ELR (cell line): Measurements from ENCODE around the gene TRIM15.
"Not testable (repeated sequence)": the region's sequence is repeated elsewhere in the genome, so short reads cannot be mapped to it uniquely, and the experiment has no call there.

ENCODE experiments used
- DNase-seq: peaks from one replicate; pipeline ENCODE4 v3.0.0-alpha.2; 2015; ENCODE audit warnings: low read depth

TRIM15 gene

GRCh38 chr6:30163090-30163917 is at the start of gene TRIM15:
TSS of gene TRIM15 (plus strand) at chr6:30163546. CDS start at chr6:30163685, 139 bp downstream.
- no peak for DNase-seq

- DNase-seq = no peak
Measured at GRCh38 chr6:30113841-30114240, 49.5 kb upstream of the TRIM15 start.

GRCh38 chr6:30116724-30117123 is 46.6 kb upstream of the TRIM15 start:
- no peak for DNase-seq

- not testable (repeated sequence) for DNase-seq
Measured at GRCh38 chr6:30118691-30119090, 44.7 kb upstream of the TRIM15 start.

- no peak for DNase-seq
Measured at GRCh38 chr6:30121446-30122366, 41.6 kb upstream of the TRIM15 start.

- no peak for DNase-seq
Measured at GRCh38 chr6:30122515-30122914, 40.8 kb upstream of the TRIM15 start.

- DNase-seq = no peak
Measured at GRCh38 chr6:30127238-30128093, 35.9 kb upstream of the TRIM15 start.

- no peak for DNase-seq
Measured at GRCh38 chr6:30129265-30130178, 33.8 kb upstream of the TRIM15 start.

- DNase-seq = no peak
Measured at GRCh38 chr6:30130179-30130679, 33.1 kb upstream of the TRIM15 start.

- DNase-seq = peak; percentile 87
Measured at GRCh38 chr6:30130887-30131862, 32.2 kb upstream of the TRIM15 start.

- no peak for DNase-seq
Measured at GRCh38 chr6:30131947-30132497, 31.3 kb upstream of the TRIM15 start.

GRCh38 chr6:30135147-30135546 is 28.2 kb upstream of the TRIM15 start:
- peak; percentile 48 for DNase-seq

GRCh38 chr6:30135757-30136156 is 27.6 kb upstream of the TRIM15 start, which contains the start of gene TRIM40:
TSS of gene TRIM40 (plus strand) at chr6:30136140. CDS start at chr6:30137037, 897 bp downstream.
- no peak for DNase-seq

- DNase-seq = no peak
Measured at GRCh38 chr6:30136570-30137286, 26.6 kb upstream of the TRIM15 start.

- not testable (repeated sequence) for DNase-seq
Measured at GRCh38 chr6:30140240-30140639, 23.1 kb upstream of the TRIM15 start.

GRCh38 chr6:30142665-30143064 is 20.7 kb upstream of the TRIM15 start:
- DNase-seq = no peak

GRCh38 chr6:30143780-30144179 is 19.6 kb upstream of the TRIM15 start:
- DNase-seq = no peak

GRCh38 chr6:30144811-30145210 is 18.5 kb upstream of the TRIM15 start:
- no peak for DNase-seq
